Stimulated activated CD8-positive, alpha-beta memory T cell treated with anti-CD3 and anti-CD28 coated beads, Interleukin-15, amount 100 ng/mL, for 48 hours (primary cell): Measurements from ENCODE around the gene GTF3C5.
"Not testable (repeated sequence)": the region's sequence is repeated elsewhere in the genome, so short reads cannot be mapped to it uniquely, and the experiment has no call there.

ENCODE experiments used
- DNase-seq, 2 donors: peaks; one replicate each; pipeline ENCODE4 v3.0.0-alpha.2; 2020; ENCODE audit warnings: low read depth in 2 of 2

Gene GTF3C5

GRCh38 chr9:133031130-133031422, 279 bp downstream of the GTF3C5 start:
- DNase-seq: no peak

DNA sequence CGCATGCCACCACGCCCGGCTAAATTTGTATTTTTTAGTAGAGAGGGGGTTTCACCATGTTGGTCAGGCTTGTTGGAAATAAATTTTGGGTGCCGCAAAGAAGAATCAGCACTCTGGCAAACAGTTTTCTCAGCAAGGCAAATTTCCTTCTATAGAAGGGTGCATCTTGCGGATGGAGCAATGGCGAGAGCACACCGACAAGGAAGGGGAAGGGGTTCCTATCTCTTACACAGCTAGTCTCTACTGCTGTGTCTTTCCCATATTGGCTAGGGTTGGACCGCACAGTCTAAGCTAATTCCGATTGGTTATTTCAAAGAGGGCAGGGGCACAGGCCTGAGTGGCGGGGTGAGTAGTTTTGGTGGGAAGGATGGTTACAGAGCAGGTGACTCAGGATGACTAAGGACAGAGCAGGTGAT, 707 bp downstream of the GTF3C5 start:
- DNase-seq: no peak

GRCh38 chr9:133032171-133032570, 1.4 kb downstream of the GTF3C5 start:
- DNase-seq: no peak

- no peak for DNase-seq
These were observed 4.9 kb downstream of the GTF3C5 start for GRCh38 chr9:133035669-133036068.

GRCh38 chr9:133037775-133038515, 7.1 kb downstream of the GTF3C5 start:
- DNase-seq: no peak

DNA sequence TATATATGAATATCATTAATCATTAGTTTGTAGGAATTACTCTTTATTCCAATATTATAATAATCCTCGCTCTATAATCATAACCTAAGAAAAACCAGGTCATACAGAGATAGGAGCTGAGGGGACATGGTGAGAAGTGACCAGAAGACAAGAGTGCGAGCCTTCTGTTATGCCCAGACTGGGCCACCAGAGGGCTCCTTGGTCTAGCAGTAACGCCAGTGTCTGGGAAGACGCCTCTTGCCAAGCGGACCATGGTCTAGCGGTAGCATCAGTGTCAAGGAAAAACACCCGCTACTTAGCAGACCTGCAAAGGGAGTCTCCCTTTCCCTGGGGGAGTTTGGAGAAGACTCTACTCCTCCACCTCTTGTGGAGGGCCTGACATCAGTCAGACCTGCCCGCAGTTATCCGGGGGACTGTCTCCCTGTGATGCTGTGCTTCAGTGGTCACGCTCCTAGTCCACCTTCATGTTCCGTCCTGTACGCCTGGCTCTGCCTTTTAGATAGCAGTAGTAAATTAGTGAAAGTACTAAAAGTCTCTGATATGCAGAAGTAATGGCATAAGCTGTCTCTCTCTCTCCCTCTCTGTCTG, 10.2 kb downstream of the GTF3C5 start:
- not testable (repeated sequence) for DNase-seq

DNA sequence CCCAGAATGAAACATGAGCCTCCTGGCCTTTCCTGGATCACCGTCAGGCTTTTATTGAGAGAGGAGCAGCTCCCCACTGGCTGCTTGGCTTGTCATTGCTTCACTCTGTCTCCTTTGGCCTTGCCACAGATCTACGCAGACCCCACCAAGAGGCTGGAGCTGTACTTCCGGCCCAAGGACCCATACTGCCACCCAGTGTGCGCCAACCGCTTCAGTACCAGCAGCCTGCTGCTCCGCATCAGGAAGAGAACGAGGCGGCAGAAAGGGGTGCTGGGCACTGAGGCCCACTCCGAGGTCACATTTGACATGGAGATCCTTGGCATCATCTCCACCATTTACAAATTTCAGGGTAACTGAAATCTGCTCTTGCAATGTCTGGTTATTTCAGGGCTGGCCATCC, 11.2 kb downstream of the GTF3C5 start:
- no peak for DNase-seq

DNA sequence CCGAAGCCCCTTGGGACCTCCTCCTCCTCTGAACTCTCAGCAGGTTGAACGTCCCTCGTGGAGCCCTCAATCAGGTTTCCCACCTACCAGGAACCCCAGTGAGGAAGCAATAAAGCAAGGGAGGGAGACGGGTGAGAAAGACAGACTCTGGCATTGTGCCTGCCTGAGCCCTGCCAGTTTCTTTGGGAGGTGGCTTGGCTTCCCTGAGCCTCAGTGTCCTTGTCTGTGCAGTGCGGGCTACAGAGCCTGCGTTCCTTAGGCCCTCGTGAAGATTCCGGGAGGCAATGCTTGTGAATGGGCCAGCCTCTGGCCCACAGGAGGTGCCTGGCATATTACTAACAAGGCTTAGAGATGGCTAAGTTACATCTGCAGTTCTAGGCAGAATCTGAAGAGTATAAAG, 11.9 kb downstream of the GTF3C5 start:
- no peak for DNase-seq

DNA sequence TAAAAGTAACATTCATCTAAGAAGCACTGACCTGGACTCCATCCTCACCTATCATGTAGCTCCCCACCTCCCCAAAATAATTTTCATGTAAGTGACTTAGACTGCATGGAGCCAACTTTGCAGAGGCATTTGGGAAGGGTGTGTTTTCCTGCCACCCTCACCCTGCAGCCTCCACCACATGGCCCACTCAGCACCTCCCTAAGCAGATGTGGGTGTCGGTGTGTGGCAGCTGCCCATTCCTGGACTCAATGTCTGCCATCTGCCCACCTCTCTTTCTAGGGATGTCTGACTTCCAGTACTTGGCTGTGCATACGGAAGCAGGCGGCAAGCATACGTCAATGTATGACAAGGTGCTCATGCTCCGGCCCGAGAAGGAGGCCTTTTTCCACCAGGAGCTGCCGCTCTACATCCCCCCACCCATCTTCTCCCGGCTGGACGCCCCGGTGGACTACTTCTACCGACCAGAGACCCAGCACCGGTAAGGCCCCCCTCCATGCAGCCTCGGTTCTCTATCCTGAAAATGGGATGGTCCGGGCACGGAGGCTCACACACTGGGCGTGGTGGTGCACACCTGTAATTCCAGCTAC, 12.7 kb downstream of the GTF3C5 start:
- DNase-seq: no peak

DNA sequence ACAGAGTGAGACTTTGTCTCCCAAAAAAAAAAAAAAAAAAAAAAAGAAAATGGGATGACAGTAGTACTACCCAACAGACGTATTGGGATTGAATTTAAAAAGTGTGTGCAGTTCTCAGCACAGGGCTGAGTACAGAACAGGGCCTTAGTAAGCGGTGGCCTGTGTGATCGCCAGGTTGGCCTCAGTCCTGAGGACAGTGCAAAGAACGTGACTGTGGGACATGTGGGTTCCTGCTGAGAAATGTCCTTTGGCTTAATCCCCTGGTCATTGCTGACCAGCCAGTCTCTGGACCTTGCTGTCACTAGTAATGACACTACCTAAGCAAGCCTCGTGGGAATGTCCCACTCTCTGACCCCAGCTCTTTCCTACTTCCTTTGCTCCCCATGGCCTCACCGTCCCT, 13.3 kb downstream of the GTF3C5 start:
- no peak for DNase-seq

DNA sequence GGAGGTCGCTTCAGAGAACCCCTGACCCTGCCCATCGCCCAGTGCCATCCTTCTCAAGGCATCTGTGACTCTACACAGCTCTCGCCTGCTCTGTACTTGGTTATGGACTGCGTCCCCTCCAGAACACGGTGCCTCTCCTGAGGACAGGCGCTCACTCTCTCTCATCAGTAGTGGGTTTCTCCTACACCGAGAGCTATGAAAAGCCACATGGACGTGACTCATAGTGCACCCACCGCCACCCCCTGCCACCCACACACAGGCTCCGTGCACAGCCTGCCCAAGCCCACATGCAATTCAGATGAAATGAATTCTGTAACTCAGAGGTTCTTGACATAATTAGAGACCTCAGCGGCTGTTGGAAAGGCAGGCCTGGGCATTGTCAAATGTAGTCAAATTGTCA, 13.9 kb downstream of the GTF3C5 start:
- no peak for DNase-seq

GRCh38 chr9:133045132-133045531, 14.3 kb downstream of the GTF3C5 start:
- DNase-seq: no peak

DNA sequence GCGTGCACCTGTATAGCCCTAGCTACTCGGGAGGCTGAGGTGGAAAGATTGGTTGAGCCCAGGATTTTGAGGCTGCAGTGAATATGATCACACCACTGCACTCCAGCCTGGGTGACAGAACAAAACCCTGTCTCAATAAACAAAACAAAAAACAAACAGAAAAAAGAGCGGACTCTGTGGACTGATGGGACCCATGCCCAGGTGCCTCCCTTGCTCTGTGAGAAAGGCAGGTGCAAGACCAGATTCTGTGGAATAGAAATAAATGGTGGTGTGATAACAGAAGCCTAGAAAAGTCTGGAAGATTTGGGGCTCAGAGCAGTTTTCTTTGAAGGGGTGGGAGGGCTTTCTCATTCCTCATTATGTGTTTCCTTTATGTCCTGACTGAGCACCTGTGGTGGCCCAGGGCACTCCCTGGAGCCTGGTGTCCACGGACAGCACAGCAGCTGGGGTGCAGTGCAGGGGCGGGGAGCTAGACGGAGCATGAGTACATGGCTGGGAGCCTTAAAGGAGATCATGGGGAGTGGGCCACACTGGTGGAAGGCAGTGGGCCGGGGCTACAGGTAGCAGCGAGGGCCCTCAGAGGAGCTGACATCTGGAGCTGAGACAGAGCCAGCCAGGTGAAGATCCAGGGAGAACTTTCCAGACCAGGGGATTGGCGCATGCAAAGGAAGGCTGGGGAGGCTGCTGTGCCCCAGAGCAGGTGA, 15.6 kb downstream of the GTF3C5 start:
- no peak for DNase-seq

GRCh38 chr9:133046900-133047295, 16.1 kb downstream of the GTF3C5 start:
- no peak for DNase-seq

DNA sequence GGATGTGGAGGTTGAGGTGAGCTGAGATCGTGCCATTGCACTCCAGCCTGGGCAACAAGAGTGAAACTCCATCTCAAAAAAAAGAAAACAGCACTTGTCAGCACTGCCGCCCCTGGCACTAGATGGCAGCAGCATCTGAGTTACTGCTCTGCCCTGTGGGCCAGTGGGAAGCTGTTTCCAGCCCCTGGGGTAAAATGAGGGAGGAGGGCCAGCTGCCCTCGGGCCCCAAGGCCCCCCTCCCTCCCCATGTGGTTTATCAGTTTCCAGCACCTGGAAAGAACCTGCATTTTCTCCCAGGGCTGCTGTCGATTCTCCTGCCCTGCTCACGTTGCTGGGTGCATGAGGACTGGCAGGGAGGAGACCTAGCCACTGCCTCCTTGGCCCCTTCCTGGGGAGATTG, 17.8 kb downstream of the GTF3C5 start:
- DNase-seq: no peak

DNA sequence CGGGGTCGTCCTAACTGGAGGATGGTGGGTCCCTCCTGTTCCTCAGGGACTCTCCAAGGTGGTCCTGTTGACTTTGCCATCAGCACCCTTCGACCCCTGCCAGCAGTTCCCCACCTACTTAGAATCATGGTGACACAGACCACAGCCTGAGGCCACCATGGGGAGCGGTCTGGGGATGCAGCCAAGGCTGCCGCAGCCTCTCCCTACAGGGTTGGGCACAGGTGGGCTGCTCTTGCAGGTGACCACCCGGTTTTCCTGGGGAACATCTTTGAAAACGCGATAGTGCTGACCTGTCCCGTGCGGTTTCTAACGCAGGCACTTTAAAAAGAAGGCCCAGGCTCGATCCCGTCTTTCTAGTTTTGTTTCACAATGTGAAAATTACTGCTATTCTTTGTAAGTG, 18.2 kb downstream of the GTF3C5 start:
- no peak for DNase-seq

DNA sequence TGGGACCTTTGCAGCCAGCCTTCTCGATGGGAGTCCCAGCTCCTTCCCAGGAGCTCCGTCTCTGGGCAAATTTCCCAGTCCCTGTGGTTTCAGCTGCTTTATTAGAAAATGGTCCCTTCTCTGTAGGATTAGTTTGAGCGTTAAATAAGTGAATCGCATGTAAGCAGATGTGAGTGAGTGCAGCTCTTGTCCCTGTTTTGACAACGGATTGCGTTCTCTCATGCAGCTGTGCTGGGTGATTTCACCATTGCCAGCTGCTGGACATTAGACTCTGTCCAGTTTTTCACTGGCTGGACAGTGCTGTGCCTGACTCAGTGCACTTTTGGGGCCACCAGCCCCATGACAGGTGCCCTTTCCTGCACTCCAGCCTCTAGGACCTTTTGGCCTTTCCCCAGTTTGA, 19.3 kb downstream of the GTF3C5 start:
- no peak for DNase-seq

- no peak for DNase-seq
These were observed 20.0 kb downstream of the GTF3C5 start for GRCh38 chr9:133050781-133051180.

- DNase-seq: no peak
These were observed 20.6 kb downstream of the GTF3C5 start for GRCh38 chr9:133051281-133051900.

DNA sequence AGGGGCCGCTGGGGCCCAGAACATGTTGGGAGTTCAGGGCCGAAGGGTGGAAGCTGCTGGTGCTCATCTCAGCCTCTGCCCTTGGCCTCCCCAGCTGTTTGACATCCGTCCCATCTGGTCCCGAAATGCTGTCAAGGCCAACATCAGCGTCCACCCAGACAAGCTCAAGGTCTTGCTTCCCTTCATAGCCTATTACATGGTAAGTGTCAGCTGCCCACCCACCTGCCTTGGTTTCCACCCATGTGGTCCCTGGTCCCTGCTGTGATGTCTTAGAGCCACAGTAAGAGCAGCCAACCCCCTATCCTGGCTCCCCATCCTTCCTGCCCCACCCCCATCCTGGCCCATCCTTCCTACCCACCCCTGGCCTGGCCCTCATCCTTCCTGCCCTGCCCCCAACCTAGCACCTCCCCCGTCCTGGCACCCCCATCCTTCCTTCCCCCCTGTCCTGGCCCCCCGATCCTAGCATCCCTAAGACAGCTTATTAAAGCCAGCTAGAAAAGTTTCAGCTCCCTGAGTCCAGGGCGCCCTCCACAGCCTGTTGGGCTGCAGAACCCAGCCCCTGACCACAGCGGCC, 21.3 kb downstream of the GTF3C5 start:
- no peak for DNase-seq

DNA sequence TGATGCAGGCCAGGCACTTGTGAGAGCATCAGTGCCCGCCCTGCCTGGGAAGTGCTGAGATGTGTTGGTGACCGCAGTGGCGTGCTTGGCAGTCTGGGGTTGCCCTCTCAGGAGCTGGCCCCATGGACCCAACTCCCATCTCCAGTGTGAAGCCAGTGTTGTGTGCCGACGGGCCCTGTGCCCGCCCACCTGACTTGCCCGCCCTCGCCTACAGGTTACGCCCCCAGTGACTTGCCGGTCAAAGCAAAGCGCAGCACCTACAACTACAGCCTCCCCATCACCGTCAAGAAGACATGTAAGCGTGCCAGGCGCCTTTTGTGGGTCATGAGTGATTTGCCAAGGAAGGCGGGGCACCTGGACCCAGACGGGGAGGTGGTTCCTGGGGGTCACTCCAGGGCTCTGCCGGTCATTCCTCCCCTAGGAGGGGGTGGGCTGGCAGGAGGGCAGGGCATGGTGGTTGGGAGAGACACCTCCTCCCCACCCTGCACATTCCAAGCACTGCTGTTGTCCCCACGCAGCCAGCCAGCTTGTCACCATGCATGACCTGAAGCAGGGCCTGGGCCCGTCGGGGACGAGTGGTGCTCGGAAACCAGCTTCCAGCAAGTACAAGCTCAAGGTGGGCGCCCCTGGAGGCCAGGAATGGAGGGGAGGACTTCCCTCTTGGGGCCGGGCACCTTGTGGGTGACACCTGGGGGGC, 23.5 kb downstream of the GTF3C5 start:
- no peak for DNase-seq

DNA sequence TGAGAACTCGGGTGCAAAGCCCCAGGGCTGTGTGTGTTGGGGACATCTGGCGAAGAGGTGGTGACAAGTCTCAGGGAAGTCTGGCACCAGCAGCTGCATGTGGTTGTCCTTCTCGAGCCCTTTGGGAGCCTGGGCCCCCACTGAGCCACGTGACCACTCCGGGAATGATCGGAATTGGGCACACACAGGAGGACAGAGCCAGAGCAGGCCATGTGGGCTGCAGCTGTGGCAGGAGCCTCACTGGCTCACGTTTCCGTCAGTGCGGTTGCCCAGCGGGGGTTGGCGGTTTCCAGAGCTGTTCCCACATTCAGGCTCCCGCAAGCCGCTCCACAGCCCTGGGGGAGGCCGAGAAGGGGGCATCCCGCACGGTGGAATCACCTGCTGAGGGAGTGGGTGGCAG, 24.2 kb downstream of the GTF3C5 start:
- DNase-seq: no peak
